Colonic mucosa (tissue), 4 donors: ENCODE data around the gene GALK2. TPM values are rescaled to one million over a fixed set of nuclear protein-coding genes. Genes with fewer than 3 reads are reported as not detected.
"Not testable (repeated sequence)": the region's sequence is repeated elsewhere in the genome, so short reads cannot be mapped to it uniquely, and the experiment has no call there.

ENCODE experiments used
- DNase-seq: peaks from one replicate; pipeline ENCODE4 v3.0.0-alpha.2; 2020
- H3K27ac ChIP-seq: fragments of 200-600 bp; one replicate; pipeline ENCODE4 v1.8.0; 2021
- H3K27me3 ChIP-seq: fragments of 200-600 bp; one replicate; pipeline ENCODE4 v1.8.0; 2021
- H3K36me3 ChIP-seq: fragments of 200-600 bp; one replicate; pipeline ENCODE4 v1.8.0; 2021
- H3K4me1 ChIP-seq: fragments of 200-600 bp; one replicate; pipeline ENCODE4 v1.8.0; 2021; ENCODE audit warnings: mild to moderate bottlenecking
- H3K4me3 ChIP-seq: fragments of 200-600 bp; one replicate; pipeline ENCODE4 v1.8.0; 2021
- H3K9ac ChIP-seq, 2 donors: one replicate each; pipeline ENCODE4 v1.7.0; 2013; ENCODE audit warnings: control low read depth in 2 of 2, low read depth in 2 of 2, low read length in 2 of 2
- H3K9me3 ChIP-seq: fragments of 200-600 bp; one replicate; pipeline ENCODE4 v1.8.0; 2021
- CTCF ChIP-seq: fragments of 200-600 bp; IDR thresholded peaks from one replicate; pipeline ENCODE4 v1.8.0; 2022; ENCODE audit warnings: antibody characterized with exemption, mild to moderate bottlenecking
- intact Hi-C: fragments of 100-400 bp; cut with DNase I; formaldehyde crosslinking; loops from one replicate; pipeline ENCODE4 v1.14.1; 2022
- total RNA-seq, 2 donors: library from RNA; stranded (reverse); fragmentation: NEBNext Ultra II Directional in 1 of 2; extraction: Animal tissue kit (Norgen Biotek cat#: 25700) in 1 of 2; gene quantifications; one replicate each; pipeline ENCODE4 v1.2.1, GENCODE V29; 2021
- donor health status: healthy.
- donor health status: DM: no; HTN: no; CAD: no.
- donor health status: DM: no; HTN: no; CAD: no.

GALK2 gene
- total RNA-seq, 2 donors from 2014 or later: 39.7 to 48.3 TPM

GRCh38 chr15:49248291-49248690 is 78.2 kb downstream of the GALK2 start:
- H3K4me3 ChIP-seq: no peak overlapping the region
- no peaks in the 10 kb centered on the region for H3K27me3 ChIP-seq
- intact Hi-C loops: no loop called here
- H3K36me3 ChIP-seq: no peaks in the 10 kb centered on the region
- no peaks in the 10 kb centered on the region for H3K9me3 ChIP-seq
- no peaks in the 10 kb centered on the region for H3K4me1 ChIP-seq
- H3K27ac ChIP-seq: no peak overlapping the region
- no peak overlapping the region for H3K9ac ChIP-seq
- TF ChIP-seq CTCF: no peak
- no peak for DNase-seq

GRCh38 chr15:49255966-49256759 is 86.1 kb downstream of the GALK2 start:
- Histone ChIP-seq H3K9ac (no peak overlapping the region), H3K27ac (no peak overlapping the region), H3K4me1 (no peaks in the 10 kb centered on the region), H3K4me3 (no peak overlapping the region), H3K27me3 (no peaks in the 10 kb centered on the region), H3K9me3 (no peaks in the 10 kb centered on the region), H3K36me3 (no peaks in the 10 kb centered on the region)
- TF ChIP-seq CTCF: no peak
- intact Hi-C loops: no loop called here
- no peak for DNase-seq

GRCh38 chr15:49265117-49265516 is 95.1 kb downstream of the GALK2 start:
- H3K27me3 ChIP-seq, H3K36me3 ChIP-seq, DNase-seq, H3K9me3 ChIP-seq, H3K9ac ChIP-seq, H3K4me1 ChIP-seq, H3K4me3 ChIP-seq, intact Hi-C loops, H3K27ac ChIP-seq: not testable (repeated sequence)

- H3K4me1 ChIP-seq: no peaks in the 10 kb centered on the region
- no peak overlapping the region for H3K27ac ChIP-seq
- H3K4me3 ChIP-seq: no peak overlapping the region
- DNase-seq: no peak
- H3K27me3 ChIP-seq: no peaks in the 10 kb centered on the region
- H3K36me3 ChIP-seq: no peaks in the 10 kb centered on the region
- intact Hi-C loops: no loop called here
- no peaks in the 10 kb centered on the region for H3K9me3 ChIP-seq
- no peak overlapping the region for H3K9ac ChIP-seq
- TF ChIP-seq CTCF: no peak
These were observed 95.9 kb downstream of the GALK2 start for GRCh38 chr15:49265911-49266310.

GRCh38 chr15:49270541-49271421 is 100.7 kb downstream of the GALK2 start:
- H3K9ac ChIP-seq: no peak overlapping the region
- no peak overlapping the region for H3K4me3 ChIP-seq
- H3K27me3 ChIP-seq: no peaks in the 10 kb centered on the region
- TF ChIP-seq CTCF: no peak
- no peak overlapping the region for H3K27ac ChIP-seq
- DNase-seq: no peak
- no peaks in the 10 kb centered on the region for H3K9me3 ChIP-seq
- intact Hi-C loops: no loop called here
- H3K4me1 ChIP-seq: no peaks in the 10 kb centered on the region
- no peaks in the 10 kb centered on the region for H3K36me3 ChIP-seq
